ENCODE data around the gene OVOL2. TPM values are rescaled to one million over a fixed set of nuclear protein-coding genes. Genes with fewer than 3 reads are reported as not detected.

Gene OVOL2
- total RNA-seq, 1 experiment from 2014 or later = 20.7 TPM

DNA sequence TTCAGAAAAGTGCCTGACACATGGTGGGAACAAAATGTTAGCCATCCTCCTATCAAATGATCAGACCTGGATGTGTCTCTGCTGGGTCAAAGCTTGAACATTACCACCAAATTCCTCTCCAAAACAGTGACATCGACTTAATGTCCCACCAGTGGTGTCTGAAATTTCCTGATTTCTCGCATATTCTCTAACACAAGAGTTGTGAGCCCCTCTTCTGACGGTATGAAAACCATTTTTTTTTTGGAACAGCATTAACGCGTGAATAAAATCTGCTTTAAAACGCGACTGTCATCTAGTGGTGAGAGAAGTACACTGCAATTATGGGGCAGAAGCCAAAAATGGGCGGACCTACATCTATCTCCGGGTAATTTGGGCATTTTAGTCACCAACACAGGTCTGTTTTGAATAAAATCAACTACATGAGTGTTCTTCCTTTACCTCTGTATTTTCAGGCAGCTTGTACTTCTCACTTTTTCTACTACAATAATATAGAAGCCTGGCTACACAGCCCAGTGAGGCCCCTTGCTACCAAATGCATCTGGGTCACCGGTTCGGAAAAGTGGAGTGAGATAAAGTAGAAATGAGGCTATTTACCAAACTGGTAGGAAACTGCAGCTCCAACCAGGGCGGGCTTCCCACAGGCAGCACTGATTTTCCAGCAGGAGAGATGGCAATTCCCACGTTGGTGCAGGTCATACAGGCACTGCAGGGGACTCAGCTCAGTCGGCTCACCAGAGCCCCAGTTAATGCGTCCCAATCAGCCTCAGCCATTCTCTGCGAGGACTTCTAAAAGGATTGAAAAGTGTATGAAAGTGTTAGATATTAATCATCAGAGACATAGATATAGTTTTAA is 61.5 kb downstream of the OVOL2 start:
- no peak overlapping the region for H2AFZ ChIP-seq

DNA sequence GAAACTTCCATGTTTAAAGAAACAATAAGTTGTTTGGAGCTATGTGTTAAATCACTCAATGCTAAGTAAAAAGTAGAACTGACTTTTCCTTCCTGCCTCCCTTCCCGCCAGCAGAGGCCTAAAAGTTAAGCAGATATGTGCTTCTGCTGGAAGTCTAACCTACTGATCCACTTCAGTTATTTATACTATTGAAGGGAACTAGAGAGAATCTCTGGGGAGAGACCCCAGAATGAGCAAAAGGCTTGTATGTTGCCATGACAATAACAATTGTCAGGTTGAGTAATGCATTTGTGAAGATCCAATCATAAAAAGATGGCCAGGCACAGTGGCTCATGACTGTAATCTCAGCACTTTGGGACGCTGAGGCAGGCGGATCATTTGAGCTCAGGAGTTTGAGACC is 64.2 kb downstream of the OVOL2 start:
- POLR2A ChIA-PET (ENCODE audit: unreplicated experiment) = no interaction called here
- Histone ChIP-seq H3K4me1 (replicated peaks; ENCODE audit: insufficient read depth) (no peaks in the 10 kb centered on the region; the same call in 1 of the 2 replicates), H3K4me2 (no peak overlapping the region), H3K27ac (no peak overlapping the region), H3K4me3 (no peak overlapping the region), H4K20me1 (ENCODE audit: insufficient read depth) (no peaks in the 10 kb centered on the region), H3K79me2 (ENCODE audit: low read depth) (no peaks in the 10 kb centered on the region), H2AFZ (no peak overlapping the region), H3K36me3 (ENCODE audit: low read depth) (peaks cover 6% of the 10 kb centered on the region; the same call in 1 of the 2 replicates), H3F3A (ENCODE audit: insufficient read depth, low read depth) (peaks cover 17% of the 10 kb centered on the region; the same call in 1 of the 2 replicates), H3K9me2 (ENCODE audit: insufficient read depth) (no peaks in the 10 kb centered on the region), H3K27me3 (ENCODE audit: insufficient read depth, low read depth) (no peaks in the 10 kb centered on the region), H3K9me3 (ENCODE audit: insufficient read depth, low read depth) (no peaks in the 10 kb centered on the region)
- BruUV-seq (replicated peaks) = no TSS peak
- TF ChIP-seq CTCF (conservative IDR thresholded peaks at IDR 0.05) = no peak
- no peak for TF ChIP-seq EZH2 (IDR thresholded peaks at IDR 0.05; ENCODE audit: low read depth)
- DNase-seq = no peak
- intact Hi-C loops (cut with micrococcal nuclease; ENCODE audit: unreplicated experiment) = loop anchor here (10.0 kb wide), 1 partner anchor 1189 kb away; no protein-coding TSS in a partner anchor
- CTCF ChIA-PET = no interaction called here

More for the DNA sequence above, 61.5 kb downstream of the OVOL2 start:
- Histone ChIP-seq H3F3A (ENCODE audit: insufficient read depth, low read depth) (peaks cover 15% of the 10 kb centered on the region; the same call in 1 of the 2 replicates), H3K4me2 (peak overlapping the region; percentile 17), H3K4me3 (no peak overlapping the region), H3K27me3 (ENCODE audit: insufficient read depth, low read depth) (no peaks in the 10 kb centered on the region), H3K9me2 (ENCODE audit: insufficient read depth) (no peaks in the 10 kb centered on the region), H3K9me3 (ENCODE audit: insufficient read depth, low read depth) (no peaks in the 10 kb centered on the region), H4K20me1 (ENCODE audit: insufficient read depth) (no peaks in the 10 kb centered on the region), H3K36me3 (ENCODE audit: low read depth) (no peaks in the 10 kb centered on the region), H3K79me2 (ENCODE audit: low read depth) (no peaks in the 10 kb centered on the region), H3K4me1 (replicated peaks; ENCODE audit: insufficient read depth) (peaks cover 5% of the 10 kb centered on the region), H3K27ac (no peak overlapping the region)
- ChIA-PET POLR2A (ENCODE audit: unreplicated experiment) (no interaction called here), CTCF (interaction anchor here (0.7 kb wide), 2 partner anchors 97 to 122 kb away, joined by 4 to 5 read pairs; no protein-coding TSS in a partner anchor)
- DNase-seq = peak in 1 of 2 experiments; percentile 41
- no TSS peak for BruUV-seq (replicated peaks)
- peak; percentile 88 for TF ChIP-seq CTCF (conservative IDR thresholded peaks at IDR 0.05)
- TF ChIP-seq EZH2 (IDR thresholded peaks at IDR 0.05; ENCODE audit: low read depth) = no peak
- intact Hi-C loops (cut with micrococcal nuclease; ENCODE audit: unreplicated experiment) = loop anchor here (2.0 to 10.0 kb wide), 3 partner anchors 281 to 1191 kb away; no protein-coding TSS in a partner anchor

GRCh38 chr20:17992847-17993513 is 64.7 kb downstream of the OVOL2 start:
- TF ChIP-seq EZH2 (IDR thresholded peaks at IDR 0.05; ENCODE audit: low read depth) (no peak), CTCF (conservative IDR thresholded peaks at IDR 0.05) (no peak)
- DNase-seq = no peak
- Histone ChIP-seq H3K27me3 (ENCODE audit: insufficient read depth, low read depth) (no peaks in the 10 kb centered on the region), H2AFZ (no peak overlapping the region), H3K4me3 (no peak overlapping the region), H3F3A (ENCODE audit: insufficient read depth, low read depth) (peaks cover 17% of the 10 kb centered on the region; the same call in 1 of the 2 replicates), H3K27ac (no peak overlapping the region), H3K9me2 (ENCODE audit: insufficient read depth) (no peaks in the 10 kb centered on the region), H3K36me3 (ENCODE audit: low read depth) (peaks cover 10% of the 10 kb centered on the region; the same call in 1 of the 2 replicates), H3K79me2 (ENCODE audit: low read depth) (no peaks in the 10 kb centered on the region), H3K4me2 (no peak overlapping the region), H3K4me1 (replicated peaks; ENCODE audit: insufficient read depth) (no peaks in the 10 kb centered on the region; the same call in 1 of the 2 replicates), H4K20me1 (ENCODE audit: insufficient read depth) (no peaks in the 10 kb centered on the region), H3K9me3 (ENCODE audit: insufficient read depth, low read depth) (no peaks in the 10 kb centered on the region)
- intact Hi-C loops (cut with micrococcal nuclease; ENCODE audit: unreplicated experiment) = loop anchor here (10.0 kb wide), 1 partner anchor 1188 kb away; no protein-coding TSS in a partner anchor
- no TSS peak for BruUV-seq (replicated peaks)
- ChIA-PET CTCF (no interaction called here), POLR2A (ENCODE audit: unreplicated experiment) (no interaction called here)
